Camera-type eye (tissue), 1 donor: Measurements from ENCODE around the gene SIGLEC15. TPM values are rescaled to one million over a fixed set of nuclear protein-coding genes. Genes with fewer than 3 reads are reported as not detected.

Source experiments
- total RNA-seq: library from RNA; depleted of rRNA; stranded (reverse); fragments of >200 nt; gene quantifications from one replicate; pipeline ENCODE4 v1.2.3, GENCODE V29; 2014

SIGLEC15 gene
- total RNA-seq = 0.99 TPM

GRCh38 chr18:45825258-45826044 is at the start of gene SIGLEC15:
TSS of gene SIGLEC15 (plus strand) at chr18:45825675. CDS start at chr18:45825729, 54 bp downstream.

Other genes starting within 250 kb of the SIGLEC15 start
- not detected for gene SLC14A2, start 210.2 kb upstream of the SIGLEC15 start, total RNA-seq
- gene SLC14A1, start 101.5 kb upstream of the SIGLEC15 start, total RNA-seq = 7.1 TPM
- gene EPG5, start 141.7 kb downstream of the SIGLEC15 start, total RNA-seq = 55.7 TPM
- 18.3 TPM for gene PSTPIP2, start 246.6 kb downstream of the SIGLEC15 start, total RNA-seq